Bone marrow (tissue), 2 donors: ENCODE results near the gene TBL3.
A peak's percentile ranks its signal among the peaks of the same experiment; 100 is the strongest.
"Not testable (repeated sequence)": the region's sequence is repeated elsewhere in the genome, so short reads cannot be mapped to it uniquely, and the experiment has no call there.

Source experiments
- DNase-seq, 2 donors: peaks; one replicate each; lab custom pipeline; 2025; lab: John Stamatoyannopoulos, UW

TBL3 gene

DNA sequence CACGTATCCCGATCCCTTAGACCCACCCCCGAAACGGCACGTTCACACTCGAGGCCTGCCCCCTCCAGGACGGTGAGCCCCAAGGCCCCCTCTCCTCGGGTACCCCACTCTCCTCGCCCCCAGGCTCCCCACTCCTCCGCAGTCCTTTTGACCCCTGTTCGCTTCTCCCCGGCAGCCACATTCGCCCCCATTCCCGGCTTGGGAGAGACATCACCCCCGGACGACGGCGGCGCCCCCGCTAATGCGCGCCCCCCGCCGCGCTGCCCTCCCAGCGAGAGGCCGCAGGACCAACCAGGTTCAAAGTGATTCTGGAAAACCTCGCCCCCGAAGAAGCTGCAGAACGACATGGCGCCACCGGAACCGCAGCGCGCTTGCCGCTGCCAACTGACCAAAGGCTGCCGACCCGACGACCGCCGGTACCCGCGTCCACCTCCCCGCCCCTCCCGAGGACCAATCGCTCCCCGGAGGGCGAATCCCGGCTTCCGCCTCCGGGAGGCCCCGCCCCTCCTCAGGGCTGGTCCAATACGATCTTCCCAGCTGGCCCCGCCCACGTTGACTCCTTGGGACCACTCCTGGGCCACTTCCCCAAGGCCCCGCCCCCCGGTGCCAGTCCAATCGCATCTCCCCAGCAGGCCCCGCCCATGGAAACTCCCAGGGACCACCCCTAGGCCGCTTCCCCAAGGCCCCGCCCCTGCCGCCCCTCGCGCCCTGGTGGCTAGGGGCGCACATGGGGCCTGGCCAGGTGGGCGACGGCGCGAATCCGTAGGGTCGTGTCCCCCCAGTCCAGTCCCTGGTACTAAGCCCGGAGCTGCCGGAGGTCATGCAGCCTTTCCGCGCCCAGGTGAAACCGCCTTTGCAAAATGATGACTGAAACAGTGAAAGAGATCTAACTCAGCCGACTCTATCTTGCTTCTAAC is 28.8 kb upstream of the TBL3 start, which contains the start of gene MSRB1:
MSRB1 (minus strand) TSS at position 390 of the 917 bp plus-strand sequence; CDS start at position 347, 43 bp downstream.
- DNase-seq: peak; percentile 89 to 97

DNA sequence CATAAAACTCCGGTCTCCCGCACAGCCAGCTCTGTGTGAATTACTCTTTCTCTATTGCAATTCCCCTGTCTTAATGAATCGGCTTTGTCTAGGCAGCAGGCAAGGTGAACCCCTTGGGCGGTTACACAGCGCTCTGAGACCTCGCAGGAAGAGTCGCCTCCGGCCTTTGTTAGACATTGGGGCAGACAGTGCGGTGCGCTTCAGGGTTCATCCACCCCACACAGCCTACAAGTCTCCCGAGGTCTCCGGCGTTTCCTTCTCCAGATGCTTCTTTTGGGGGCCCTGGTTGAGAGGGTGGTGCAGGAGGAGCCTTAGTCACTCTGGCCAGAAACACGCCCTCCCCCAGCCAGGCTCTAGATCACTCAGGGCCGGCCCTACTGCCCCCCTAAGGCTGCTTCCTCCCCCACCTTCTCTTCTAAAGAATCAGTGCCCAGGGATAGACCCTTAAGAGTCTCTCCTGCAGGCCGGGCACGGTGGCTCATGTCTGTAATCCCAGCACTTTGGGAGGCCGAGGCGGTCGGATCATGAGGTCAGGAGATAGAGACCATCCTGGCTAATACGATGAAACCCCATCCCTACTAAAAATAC is 27.1 kb upstream of the TBL3 start:
- DNase-seq: no peak

DNA sequence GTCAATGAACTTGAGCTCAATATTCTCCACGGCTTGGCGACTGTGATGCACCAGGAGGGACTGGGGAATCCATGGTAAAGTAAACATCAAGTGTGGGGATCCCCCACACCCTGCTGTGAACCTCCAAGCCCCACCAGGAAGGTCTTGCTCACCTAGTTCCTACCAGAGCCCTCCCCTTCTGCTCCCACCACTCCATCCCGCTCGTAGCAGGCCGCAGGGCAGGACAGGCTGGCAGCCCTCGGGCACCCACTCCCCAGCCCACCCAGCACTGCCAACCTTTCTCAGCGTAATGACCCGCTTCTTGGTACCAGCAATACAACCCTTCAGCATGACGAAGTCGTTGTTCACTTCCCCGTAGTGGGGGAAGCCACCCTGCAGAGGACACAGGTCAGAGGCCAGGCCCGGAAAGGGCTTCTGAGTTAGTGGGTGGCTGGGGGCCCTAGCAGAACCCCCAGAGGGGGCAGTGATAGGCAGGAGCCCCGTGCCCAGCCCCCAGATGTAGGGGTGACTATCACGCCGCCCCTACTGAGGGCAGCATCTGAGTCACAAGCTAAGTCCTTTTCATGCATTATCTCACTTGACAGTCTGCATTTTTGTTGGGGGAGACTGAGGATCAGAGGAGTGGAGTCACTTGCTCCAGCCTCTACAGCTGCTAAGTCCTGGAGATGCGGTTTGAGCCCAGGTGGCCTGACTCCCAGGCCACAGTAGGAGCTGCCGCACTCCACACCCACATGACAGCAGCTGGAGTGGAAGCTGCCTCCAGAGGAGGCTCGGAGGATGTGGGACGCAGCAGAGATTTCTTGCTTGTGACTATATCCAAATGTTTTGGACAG is 26.1 kb upstream of the TBL3 start:
- DNase-seq: no peak

DNA sequence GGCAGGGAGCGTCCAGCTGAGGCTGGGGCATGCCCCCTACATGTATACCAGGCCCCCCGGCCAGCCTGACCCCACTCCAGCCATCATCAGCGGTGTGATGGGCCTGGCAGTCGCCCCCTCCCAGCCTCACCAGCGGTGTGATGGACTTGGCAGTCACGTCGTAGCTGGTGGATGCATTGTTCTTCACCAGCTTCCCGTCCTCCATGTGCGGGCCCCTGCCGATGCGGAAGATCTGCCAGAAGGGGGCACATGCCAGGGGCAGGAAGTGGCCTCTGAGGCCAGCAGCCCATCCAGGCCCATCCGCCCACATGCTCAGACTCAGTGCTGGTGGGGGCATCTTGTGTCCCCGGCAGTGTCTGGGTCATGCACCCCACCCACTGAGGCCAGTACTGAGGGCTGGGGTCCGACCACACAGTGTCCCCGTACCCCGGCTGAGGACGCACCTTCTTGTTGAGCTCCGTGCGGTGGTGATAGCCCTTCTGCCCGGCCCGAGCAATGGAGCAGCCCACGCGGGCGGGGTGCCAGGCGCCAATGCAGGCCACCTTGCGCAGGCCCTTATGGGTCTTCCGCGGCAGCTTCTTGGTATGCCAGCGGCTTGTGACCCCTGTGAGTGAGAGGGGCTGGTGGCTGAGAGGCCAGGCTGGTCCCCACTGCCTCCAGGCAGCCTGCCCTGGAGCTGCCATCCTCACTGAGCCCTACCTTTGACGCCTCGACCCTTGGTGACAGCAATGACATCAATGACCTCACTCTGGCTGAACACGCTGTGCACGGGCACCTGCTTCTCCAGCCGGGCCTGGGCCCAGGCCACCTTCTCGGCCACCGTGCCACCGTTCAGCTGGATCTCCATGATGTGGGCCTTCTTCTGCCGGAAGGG is 25.1 kb upstream of the TBL3 start:
- no peak for DNase-seq

DNA sequence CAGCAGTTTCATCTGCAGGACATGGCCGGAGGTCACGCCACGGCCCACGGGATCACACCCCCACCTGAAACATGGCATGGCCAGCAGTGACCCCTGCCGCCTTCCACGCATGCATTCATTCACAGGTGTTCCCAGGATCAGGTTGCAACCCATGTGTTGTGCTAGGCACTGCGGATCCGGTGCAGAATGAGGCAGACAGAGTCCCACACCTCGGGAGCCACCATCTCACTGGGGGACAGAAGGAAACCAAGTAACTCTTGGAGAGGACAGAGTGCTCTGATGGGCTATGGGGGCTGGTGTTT is 24.5 kb upstream of the TBL3 start:
- DNase-seq: no peak

DNA sequence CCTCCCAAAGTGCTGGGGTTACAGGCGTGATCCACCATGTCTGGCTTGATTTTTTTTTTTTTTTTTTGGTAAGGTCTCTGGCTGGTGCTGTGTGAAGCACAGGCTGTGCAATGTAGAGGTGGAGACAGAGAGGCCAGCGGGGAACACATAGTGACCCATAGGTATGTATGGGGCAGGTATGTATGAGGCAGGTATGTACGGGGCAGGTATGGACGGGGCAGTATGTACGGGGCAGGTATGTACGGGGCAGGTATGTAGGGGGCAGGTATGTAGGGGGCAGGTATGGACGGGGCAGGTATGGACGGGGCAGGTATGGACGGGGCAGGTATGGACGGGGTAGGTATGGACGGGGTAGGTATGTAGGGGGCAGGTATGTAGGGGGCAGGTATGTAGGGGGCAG is 22.3 kb upstream of the TBL3 start:
- no peak for DNase-seq

DNA sequence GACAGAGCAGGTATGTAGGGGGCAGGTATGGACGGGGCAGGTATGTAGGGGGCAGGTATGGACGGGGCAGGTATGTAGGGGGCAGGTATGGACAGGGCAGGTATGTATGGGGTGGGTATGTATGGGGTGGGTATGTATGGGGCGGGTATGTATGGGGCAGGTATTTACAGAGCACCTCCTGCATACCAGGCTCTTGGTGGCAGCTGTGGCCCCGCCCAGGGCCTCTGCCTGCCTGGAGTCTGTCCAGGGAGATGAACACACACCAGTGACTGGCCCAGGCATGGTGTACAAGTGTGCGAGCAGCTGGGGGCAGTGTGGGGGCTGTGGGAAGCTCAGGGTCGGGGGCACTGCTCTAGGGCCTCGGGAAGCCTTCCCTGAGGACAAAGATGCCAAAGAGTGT is 21.8 kb upstream of the TBL3 start:
- no peak for DNase-seq

DNA sequence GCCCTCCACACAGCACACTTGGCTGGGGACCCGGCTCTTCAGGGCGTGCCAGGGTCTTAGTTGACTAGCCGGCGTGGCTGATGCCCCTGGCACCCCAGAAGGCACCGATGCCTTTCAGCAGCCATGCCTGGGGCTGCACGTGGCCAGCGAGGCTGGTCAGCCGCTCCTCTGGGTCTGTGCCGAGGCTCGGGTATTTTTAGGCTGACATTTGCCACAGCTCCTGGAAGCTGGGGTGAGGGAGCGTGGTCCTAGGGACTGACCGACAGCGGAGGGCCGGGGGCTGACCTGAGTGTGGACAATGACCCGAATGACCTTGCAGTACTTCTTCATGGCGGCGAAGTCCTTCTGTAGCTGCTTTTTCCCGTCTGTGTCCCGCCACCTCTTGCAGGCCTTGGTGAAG is 21.3 kb upstream of the TBL3 start:
- DNase-seq: no peak

DNA sequence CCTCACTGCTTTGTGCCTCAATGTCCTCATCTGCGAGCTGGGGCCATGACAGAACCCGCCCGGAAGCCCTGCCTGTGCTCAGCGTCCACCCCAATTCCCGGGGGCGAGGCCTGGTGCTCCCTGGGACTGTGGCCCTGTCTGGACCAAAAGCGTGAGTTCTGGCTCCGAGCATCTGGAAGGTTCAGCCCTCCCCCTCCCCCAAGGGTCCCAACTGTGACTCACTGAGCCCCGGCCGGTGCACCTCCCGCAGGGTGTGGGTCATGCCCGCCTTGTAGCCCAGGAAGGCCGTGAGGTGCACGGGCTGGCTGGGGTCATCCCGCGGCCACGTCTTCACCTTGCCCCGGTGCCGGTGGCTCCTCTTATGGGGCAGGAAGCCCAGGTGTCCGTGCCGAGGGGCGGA is 18.1 kb upstream of the TBL3 start:
- no peak for DNase-seq

DNA sequence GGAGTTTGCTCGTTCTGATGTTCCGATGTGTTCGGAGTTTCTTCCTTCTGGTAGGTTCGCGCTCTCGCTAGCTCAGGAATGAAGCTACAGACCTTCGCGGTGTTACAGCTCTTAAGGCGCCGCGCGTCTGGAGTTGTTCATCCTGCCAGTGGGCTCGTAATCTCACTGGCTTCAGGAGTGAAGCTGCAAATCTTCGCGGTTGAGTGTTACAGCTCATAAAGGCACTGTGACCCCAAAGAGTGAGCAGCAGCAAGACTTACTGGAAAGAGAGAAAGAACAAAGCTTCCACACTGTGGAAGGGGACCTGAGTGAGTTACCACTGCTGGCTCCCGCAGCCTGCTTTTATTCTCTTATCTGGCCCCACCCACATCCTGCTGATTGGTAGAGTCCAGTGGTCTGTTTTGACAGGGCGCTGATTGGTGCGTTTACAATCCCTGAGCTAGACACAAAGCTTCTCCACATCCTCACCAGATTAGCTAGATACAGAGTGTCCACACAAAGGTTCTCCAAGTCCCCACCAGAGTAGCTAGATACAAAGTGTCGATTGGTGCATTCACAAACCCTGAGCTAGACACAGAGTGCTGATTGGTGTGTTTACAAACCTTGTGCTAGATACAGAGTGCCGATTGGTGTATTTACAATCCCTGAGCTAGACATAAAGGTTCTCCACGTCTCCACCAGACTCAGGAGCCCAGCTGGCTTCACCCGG is 14.3 kb upstream of the TBL3 start:
- DNase-seq: not testable (repeated sequence)

DNA sequence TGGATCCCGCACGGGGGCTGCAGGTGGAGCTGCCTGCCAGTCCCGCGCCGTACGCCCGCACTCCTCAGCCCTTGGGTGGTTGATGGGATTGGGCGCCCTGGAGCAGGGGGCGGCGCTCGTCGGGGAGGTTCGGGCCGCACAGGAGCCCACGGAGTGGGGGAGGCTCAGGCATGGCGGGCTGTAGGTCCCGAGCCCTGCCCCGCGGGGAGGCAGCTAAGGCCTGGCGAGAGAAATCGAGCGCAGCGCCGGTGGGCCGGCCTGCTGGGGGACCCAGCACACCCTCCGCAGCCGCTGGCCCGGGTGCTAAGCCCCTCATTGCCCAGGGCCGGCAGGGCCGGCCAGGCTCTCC is 13.7 kb upstream of the TBL3 start:
- DNase-seq: not testable (repeated sequence)

DNA sequence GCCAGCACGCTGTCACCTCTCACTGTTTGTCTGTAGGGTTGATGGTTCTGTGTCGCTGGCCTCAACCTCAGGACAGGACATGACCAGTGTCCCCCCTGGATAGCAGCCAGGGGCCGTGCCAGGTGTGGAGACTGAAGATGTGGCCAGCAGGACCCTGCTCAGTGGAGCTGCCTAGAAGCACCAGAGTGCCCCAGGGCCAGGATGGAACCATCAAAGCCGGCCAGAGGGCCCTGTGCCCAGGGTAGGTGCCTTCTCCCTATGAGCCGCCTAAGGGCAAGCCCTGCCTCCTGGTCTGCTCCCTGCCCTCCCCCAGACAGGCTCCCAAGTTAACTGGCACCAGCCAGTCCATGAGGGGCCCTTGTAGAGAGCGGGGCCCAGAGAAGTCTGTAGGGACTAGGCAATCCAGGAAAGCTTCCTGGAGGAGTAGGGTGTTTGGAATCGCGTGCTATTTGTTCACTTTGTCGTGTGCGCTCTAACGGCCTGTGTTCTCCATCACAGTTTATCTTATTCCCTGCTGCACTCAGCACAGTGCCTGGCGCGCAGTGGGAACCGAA is 13.1 kb upstream of the TBL3 start:
- DNase-seq: no peak

DNA sequence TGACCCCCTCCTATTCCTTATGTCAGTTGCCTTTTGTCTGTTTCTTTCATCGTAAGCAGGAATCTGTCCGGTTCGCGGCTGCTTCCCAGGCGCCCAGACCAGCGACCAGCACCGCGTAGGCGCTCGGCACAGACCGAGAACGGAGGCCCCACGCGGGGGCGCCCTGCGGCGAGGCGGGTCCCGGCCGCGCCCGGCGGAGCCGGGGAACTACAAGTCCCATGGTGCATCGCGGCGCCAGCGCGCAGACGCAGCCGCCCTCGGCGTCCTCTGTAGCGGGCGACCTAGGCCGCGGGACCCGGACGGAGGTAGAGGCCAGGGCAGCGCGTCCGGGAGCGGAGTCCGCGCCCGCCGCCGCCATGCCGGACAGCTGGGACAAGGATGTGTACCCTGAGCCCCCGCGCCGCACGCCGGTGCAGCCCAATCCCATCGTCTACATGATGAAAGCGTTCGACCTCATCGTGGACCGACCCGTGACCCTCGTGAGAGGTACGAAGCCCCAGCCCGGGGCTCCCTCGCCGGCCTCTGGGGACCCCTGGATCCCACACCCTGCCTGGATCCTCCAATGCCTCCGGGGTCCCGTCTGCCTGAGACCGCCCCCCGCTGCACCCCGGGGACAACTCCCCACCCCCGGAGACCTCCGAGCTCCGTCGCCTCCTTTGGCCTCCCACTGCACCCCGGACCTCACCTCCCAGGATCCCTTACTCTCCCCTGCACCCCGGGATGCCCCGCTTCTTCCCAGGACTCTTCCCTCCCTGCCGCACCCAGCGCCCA is 12.4 kb upstream of the TBL3 start, which contains the start of gene NDUFB10:
NDUFB10 (plus strand) TSS at position 270 of the 771 bp plus-strand sequence; CDS start at position 357, 87 bp downstream.
- peak; percentile 64 to 82 for DNase-seq

DNA sequence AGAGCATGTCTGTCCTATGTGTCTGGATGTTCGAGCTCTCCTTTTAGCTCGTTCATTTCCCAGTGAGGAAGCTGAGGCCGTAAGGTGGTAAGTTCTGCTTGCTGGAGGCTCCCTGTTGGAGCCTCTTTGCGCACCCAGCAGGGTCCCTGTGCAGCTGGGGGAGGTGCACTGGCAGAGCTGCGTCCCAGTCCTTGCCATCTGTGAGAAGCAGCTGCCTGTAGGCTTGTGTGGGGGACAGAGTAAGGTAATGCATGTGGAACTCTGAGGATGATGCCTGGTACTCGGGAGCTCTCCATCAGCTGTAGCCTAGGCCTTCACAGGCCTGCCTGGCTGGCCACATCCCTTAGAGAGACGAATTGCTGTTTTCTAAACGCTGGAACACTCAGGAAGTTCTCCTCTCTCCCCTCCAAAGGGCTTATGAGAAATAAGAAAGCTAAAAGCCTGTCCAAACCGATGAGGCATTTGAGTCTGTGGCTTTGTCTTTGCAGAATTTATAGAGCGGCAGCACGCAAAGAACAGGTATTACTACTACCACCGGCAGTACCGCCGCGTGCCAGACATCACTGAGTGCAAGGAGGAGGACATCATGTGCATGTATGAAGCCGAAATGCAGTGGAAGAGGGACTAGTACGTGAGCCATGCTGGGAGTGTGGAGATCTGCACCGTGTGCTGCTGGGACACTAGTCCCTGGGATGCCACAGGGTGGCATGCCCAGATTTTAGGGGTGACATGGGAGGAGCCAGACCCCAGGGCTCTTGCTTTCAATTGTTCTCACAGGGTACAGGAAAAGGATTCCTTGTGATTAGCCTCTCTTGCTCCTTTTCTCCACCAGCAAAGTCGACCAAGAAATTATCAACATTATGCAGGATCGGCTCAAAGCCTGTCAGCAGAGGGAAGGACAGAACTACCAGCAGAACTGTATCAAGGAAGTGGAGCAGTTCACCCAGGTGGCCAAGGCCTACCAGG is 10.9 kb upstream of the TBL3 start:
- DNase-seq: no peak

DNA sequence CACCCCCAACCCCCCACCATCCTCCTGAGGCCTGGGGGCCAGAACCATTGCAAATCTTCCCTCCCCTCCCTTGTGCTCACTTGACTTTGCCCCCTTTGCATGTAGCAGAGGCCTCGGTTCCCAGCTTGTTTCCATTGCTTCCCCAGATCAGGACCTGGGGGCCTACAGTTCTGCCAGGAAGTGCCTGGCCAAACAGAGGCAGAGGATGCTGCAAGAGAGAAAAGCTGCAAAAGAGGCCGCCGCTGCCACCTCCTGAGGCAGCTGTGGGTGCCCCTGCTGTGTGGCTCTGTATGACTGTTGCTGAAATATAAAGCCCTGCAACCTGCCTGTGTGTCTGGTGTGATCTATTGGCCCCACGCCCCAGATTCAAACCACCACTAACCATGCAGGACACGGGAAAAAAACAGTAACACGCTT is 10.2 kb upstream of the TBL3 start:
- no peak for DNase-seq

DNA sequence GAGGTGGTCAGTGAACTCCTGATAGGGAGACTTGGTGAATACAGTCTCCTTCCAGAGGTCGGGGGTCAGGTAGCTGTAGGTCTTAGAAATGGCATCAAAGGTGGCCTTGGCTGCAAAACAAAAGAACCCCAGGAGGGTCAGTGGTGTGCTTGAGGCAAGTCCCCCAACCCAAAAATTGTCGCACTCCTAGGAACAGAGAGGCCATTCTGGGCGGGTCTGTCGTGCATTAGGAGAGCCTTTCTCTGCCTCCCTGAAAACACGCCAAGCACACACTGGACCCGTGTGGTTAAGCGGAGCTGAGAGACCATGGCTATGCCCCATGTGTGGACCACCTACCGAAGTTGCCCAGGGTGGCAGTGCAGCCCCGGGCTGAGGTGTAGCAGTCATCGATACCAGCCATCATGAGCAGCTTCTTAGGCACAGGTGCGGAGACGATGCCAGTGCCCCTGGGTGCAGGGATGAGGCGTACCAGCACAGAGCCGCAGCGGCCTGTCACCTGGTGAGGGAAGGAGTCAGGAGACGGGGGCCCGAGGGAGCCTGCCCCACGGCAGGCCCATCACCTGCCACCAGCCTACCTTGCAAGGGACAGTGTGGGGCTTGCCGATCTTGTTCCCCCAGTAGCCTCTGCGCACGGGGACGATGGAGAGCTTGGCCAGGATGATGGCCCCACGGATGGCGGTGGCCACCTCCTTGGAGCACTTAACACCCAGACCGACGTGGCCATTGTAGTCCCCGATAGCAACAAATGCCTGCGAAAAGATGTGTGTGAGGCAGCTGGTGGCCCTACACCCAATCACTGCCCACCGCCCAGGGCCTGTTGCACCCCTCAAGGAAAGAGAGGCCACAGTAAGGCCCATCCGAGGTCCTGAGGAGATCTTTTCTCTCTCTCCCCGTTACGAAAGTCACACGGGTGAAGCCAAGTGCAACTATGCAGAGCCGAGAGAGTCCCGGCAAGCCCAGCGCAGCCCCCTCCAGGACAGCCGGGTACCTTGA is 9.4 kb upstream of the TBL3 start:
- DNase-seq: not testable (repeated sequence)

DNA sequence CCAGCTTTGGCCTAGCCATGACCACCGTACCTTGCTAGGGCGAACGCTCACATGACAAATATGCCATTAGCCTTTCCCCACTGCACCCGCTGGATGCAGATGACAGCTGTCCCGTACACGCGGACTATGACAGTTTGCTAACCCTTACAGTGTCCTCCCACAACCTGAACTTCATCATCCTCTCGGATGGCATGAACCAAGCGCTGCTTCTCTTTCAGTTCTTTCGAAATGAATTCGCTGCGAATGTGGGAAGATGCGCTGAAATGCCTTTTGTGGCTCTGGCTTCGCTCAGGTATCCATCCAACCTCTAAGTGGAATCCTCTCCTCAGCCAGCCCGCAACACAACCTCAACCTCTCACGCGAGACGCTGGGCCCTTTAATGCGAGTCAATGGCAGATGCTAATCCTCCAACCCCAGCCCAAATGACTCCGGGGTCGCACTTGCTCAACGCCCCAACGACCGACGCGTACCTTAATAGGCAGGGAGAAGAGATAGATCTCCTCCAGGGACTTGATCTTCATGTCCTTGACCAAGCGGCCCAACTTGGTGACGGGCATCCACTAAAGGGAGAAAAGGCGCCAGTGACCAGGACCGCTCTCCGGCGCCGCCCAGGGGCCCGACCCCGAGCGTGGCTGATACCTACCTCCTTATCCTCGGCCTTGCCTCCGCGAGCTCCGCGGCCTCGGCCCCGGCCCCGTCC is 7.9 kb upstream of the TBL3 start:
- no peak for DNase-seq
